Activated CD4-positive, CD25-positive, alpha-beta regulatory T cell treated with anti-CD3 and anti-CD28 coated beads, Interleukin-2, amount 50 U/mL, for 24 hours (primary cell): ENCODE measurements around the gene HSPB2.
"Not testable (repeated sequence)": the region's sequence is repeated elsewhere in the genome, so short reads cannot be mapped to it uniquely, and the experiment has no call there.

Experiments
- ATAC-seq, 2 donors: fragments of 150-1000 bp; cut with Tn5 transposase; one replicate each; pipeline ENCODE4 v1.10.0; 2021; ENCODE audit warnings: mild to moderate bottlenecking in 1 of 2, moderate library complexity in 1 of 2

Gene HSPB2

GRCh38 chr11:111916768-111917167, 4.2 kb downstream of the HSPB2 start:
- ATAC-seq, result no peak

- no peak for ATAC-seq
These were observed 4.8 kb downstream of the HSPB2 start for GRCh38 chr11:111917312-111917711.

- no peak for ATAC-seq
These were observed 5.3 kb downstream of the HSPB2 start for GRCh38 chr11:111917788-111918187.

- ATAC-seq, result no peak
These were observed 6.1 kb downstream of the HSPB2 start, which contains the start of gene C11orf52 for GRCh38 chr11:111918390-111919256. Gene C11orf52 (plus strand): TSS chr11:111918913. CDS start chr11:111918973, 60 bp downstream.

- no peak for ATAC-seq
These were observed 8.4 kb downstream of the HSPB2 start for GRCh38 chr11:111920908-111921307.

GRCh38 chr11:111921541-111922230, 9.2 kb downstream of the HSPB2 start:
- no peak for ATAC-seq

- ATAC-seq, result no peak
These were observed 10.3 kb downstream of the HSPB2 start for GRCh38 chr11:111922803-111923202.

- no peak for ATAC-seq
These were observed 10.8 kb downstream of the HSPB2 start for GRCh38 chr11:111923351-111923788.

- ATAC-seq, result no peak
These were observed 11.4 kb downstream of the HSPB2 start for GRCh38 chr11:111923951-111924350.

GRCh38 chr11:111925953-111926352, 13.4 kb downstream of the HSPB2 start:
- ATAC-seq, result no peak

GRCh38 chr11:111926505-111927391, 14.2 kb downstream of the HSPB2 start:
- peak; percentile 89 to 91 for ATAC-seq

GRCh38 chr11:111930472-111930871, 17.9 kb downstream of the HSPB2 start:
- no peak for ATAC-seq

- ATAC-seq, result peak; percentile 79 to 84
These were observed 20.0 kb downstream of the HSPB2 start for GRCh38 chr11:111932611-111932950.

GRCh38 chr11:111933176-111933575, 20.6 kb downstream of the HSPB2 start:
- ATAC-seq, result not testable (repeated sequence)

- ATAC-seq, result no peak
These were observed 21.3 kb downstream of the HSPB2 start for GRCh38 chr11:111933872-111934271.

- ATAC-seq, result no peak
These were observed 21.8 kb downstream of the HSPB2 start for GRCh38 chr11:111934306-111934705.

GRCh38 chr11:111935317-111936039, 22.9 kb downstream of the HSPB2 start:
- ATAC-seq, result no peak

- no peak for ATAC-seq
These were observed 23.6 kb downstream of the HSPB2 start for GRCh38 chr11:111936040-111936540.

GRCh38 chr11:111937461-111937769, 24.9 kb downstream of the HSPB2 start:
- no peak for ATAC-seq

- no peak for ATAC-seq
These were observed 25.3 kb downstream of the HSPB2 start for GRCh38 chr11:111937844-111938243.

- ATAC-seq, result peak; percentile 78 to 85
These were observed 26.2 kb downstream of the HSPB2 start for GRCh38 chr11:111938687-111939160.
